Central memory CD8-positive, alpha-beta T cell (primary cell): ENCODE results near the gene PDE4B.

Experiments used
- ATAC-seq: fragments of 150-1000 bp; cut with Tn5 transposase; replicated peaks from 2 replicates; pipeline ENCODE4 v1.10.0; 2022; ENCODE audit warnings: mild to moderate bottlenecking, moderate FRiP score, moderate number of reproducible peaks; ENCODE audit not compliant: poor library complexity, severe bottlenecking; ENCODE audit errors: extremely low read depth
- DNase-seq, 2 donors: peaks; one replicate each; pipeline ENCODE4 v3.0.0; 2021; ENCODE audit warnings: low spot score in 2 of 2
- H3K27ac Mint-ChIP-seq: one replicate; pipeline ENCODE4 v1.8.0; 2022; ENCODE audit warnings: low read depth, mild to moderate bottlenecking, moderate library complexity, mixed read lengths
- H3K27me3 Mint-ChIP-seq: one replicate; pipeline ENCODE4 v1.8.0; 2022; ENCODE audit warnings: mixed read lengths
- H3K36me3 Mint-ChIP-seq: one replicate; pipeline ENCODE4 v1.8.0; 2022; ENCODE audit warnings: mild to moderate bottlenecking, moderate library complexity, mixed read lengths; ENCODE audit not compliant: insufficient read depth
- H3K4me1 Mint-ChIP-seq: one replicate; pipeline ENCODE4 v1.8.0; 2022; ENCODE audit warnings: mixed read lengths
- H3K4me3 Mint-ChIP-seq: one replicate; pipeline ENCODE4 v1.8.0; 2022; ENCODE audit warnings: mild to moderate bottlenecking, moderate library complexity, mixed read lengths
- H3K9me3 Mint-ChIP-seq: one replicate; pipeline ENCODE4 v1.8.0; 2022; ENCODE audit warnings: mixed read lengths

PDE4B gene

GRCh38 chr1:65904681-65905083 lies 112.0 kb downstream of the PDE4B start:
- ATAC-seq (no peak), DNase-seq (no peak)
- no peaks in the 10 kb centered on the region for H3K36me3 Mint-ChIP-seq
- H3K9me3 Mint-ChIP-seq: no peaks in the 10 kb centered on the region
- H3K4me3 Mint-ChIP-seq: no peak overlapping the region
- H3K27ac Mint-ChIP-seq: no peak overlapping the region
- H3K27me3 Mint-ChIP-seq: peaks cover 57% of the 10 kb centered on the region
- no peaks in the 10 kb centered on the region for H3K4me1 Mint-ChIP-seq

DNA sequence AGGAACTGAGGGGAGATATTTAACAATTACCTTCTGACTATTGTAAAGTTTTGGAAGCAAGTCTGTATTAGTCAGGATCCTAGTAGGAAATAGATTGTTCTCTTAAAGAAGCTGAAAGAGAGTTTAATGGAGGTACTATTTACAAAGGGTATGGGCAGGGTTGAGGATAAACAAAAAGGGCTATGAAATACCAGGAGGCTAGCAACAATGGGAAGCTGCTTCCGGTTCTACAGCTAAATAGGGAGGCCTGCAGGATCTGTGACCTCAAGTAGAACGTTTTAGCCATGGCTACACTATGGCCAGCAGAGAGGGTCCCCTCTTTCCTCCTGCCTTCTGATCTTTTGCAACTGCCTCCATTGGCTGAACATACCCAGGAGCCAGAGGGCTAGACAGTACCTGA lies 117.7 kb downstream of the PDE4B start:
- no peak overlapping the region for H3K27ac Mint-ChIP-seq
- ATAC-seq (no peak), DNase-seq (no peak)
- no peaks in the 10 kb centered on the region for H3K9me3 Mint-ChIP-seq
- peaks cover 29% of the 10 kb centered on the region for H3K27me3 Mint-ChIP-seq
- H3K4me1 Mint-ChIP-seq: no peaks in the 10 kb centered on the region
- no peaks in the 10 kb centered on the region for H3K36me3 Mint-ChIP-seq
- no peak overlapping the region for H3K4me3 Mint-ChIP-seq

DNA sequence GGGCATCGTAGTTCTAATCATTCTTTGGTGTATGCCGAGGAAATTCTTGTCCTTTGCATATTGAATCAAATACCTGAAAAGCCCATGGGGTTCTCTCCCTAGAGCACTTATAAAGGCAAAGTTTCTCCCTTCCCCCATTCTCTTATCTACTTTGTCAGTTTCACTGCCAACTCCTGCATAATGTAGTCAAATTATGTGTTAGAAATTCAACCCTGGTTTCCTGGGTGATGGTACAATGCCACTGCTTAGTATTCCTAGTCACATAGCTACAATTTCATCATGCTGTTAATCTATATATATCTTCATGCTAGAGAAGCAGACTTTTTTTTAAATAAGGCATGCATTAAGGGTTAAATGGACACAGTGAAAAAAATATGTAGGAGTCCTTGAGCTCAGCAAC lies 119.0 kb downstream of the PDE4B start:
- no peaks in the 10 kb centered on the region for H3K36me3 Mint-ChIP-seq
- peaks cover 21% of the 10 kb centered on the region for H3K27me3 Mint-ChIP-seq
- H3K4me3 Mint-ChIP-seq: no peak overlapping the region
- DNase-seq: no peak
- no peaks in the 10 kb centered on the region for H3K9me3 Mint-ChIP-seq
- no peak overlapping the region for H3K27ac Mint-ChIP-seq
- H3K4me1 Mint-ChIP-seq: no peaks in the 10 kb centered on the region
- no peak for ATAC-seq

- H3K36me3 Mint-ChIP-seq: peaks cover 2% of the 10 kb centered on the region
- H3K27me3 Mint-ChIP-seq: no peaks in the 10 kb centered on the region
- ATAC-seq (no peak), DNase-seq (no peak)
- no peaks in the 10 kb centered on the region for H3K4me1 Mint-ChIP-seq
- no peak overlapping the region for H3K27ac Mint-ChIP-seq
- H3K4me3 Mint-ChIP-seq: no peak overlapping the region
- no peaks in the 10 kb centered on the region for H3K9me3 Mint-ChIP-seq
Observed at GRCh38 chr1:65918564-65918963, 125.9 kb downstream of the PDE4B start.

DNA sequence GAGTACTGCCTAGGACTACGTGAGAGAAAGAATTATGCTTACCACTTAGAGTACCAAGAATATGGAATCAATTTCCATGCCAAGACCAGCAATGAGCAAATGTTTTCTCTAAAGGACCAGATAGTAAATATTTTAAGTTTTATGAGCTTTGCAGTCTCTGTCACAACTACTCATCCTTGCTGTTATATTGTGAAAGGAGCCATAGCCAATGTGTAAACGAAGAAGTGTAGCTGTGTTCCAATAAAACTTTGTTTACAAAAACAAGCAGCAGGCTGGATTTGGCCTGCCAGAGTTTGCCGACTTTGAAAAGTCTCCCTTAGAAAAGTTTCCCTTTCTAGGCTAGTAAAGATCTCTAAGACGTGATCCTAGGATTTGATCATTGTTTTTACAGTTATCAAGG lies 128.8 kb downstream of the PDE4B start:
- peaks cover 11% of the 10 kb centered on the region for H3K27me3 Mint-ChIP-seq
- H3K36me3 Mint-ChIP-seq: peaks cover 2% of the 10 kb centered on the region
- no peaks in the 10 kb centered on the region for H3K4me1 Mint-ChIP-seq
- H3K4me3 Mint-ChIP-seq: no peak overlapping the region
- no peak for DNase-seq
- no peaks in the 10 kb centered on the region for H3K9me3 Mint-ChIP-seq
- H3K27ac Mint-ChIP-seq: no peak overlapping the region
- no peak for ATAC-seq

DNA sequence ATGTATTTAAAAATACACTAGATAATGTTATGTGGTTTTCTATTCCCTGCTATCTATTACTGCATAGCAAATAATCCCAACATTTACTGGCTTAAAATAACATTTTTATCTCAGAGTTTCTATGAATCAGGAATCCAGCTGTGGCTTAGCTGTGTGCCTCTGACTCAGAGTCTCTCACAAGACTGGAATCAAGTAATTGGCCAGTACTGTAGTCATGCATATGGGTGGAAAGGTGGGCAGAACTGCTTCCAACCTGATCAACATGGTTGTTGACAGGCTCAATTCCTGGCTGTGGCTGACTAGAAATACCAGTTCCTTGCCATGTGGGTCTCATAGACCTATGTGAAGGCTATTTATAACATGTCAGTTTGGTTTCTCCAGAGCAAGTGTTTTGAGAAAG lies 131.8 kb downstream of the PDE4B start:
- Mint-ChIP-seq H3K4me3 (no peak overlapping the region), H3K36me3 (peaks cover 2% of the 10 kb centered on the region), H3K9me3 (no peaks in the 10 kb centered on the region), H3K27ac (no peak overlapping the region), H3K4me1 (no peaks in the 10 kb centered on the region), H3K27me3 (peaks cover 30% of the 10 kb centered on the region)
- ATAC-seq (no peak), DNase-seq (no peak)

DNA sequence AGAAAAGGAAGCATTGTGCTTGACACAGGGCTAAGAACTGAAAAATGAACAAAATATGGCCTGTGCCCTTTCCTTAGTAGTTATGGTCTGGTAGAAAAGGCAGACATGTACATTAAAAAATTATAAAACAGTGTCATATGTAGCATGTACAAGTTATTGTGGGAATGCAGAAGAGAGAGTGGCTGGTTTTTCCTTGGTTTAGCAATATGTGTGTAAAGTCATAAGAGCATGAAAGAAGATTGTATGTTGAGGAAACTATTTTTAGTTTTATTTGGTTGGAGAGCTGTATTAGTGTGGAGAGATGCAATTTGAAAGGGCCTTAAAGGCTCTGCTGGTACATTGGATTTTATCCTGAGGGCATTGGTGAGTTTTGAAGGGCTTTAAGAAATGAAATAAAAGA lies 145.8 kb downstream of the PDE4B start:
- peaks cover 7% of the 10 kb centered on the region for H3K27me3 Mint-ChIP-seq
- H3K27ac Mint-ChIP-seq: no peak overlapping the region
- no peaks in the 10 kb centered on the region for H3K9me3 Mint-ChIP-seq
- no peaks in the 10 kb centered on the region for H3K36me3 Mint-ChIP-seq
- no peak overlapping the region for H3K4me3 Mint-ChIP-seq
- ATAC-seq (no peak), DNase-seq (no peak)
- H3K4me1 Mint-ChIP-seq: no peaks in the 10 kb centered on the region

DNA sequence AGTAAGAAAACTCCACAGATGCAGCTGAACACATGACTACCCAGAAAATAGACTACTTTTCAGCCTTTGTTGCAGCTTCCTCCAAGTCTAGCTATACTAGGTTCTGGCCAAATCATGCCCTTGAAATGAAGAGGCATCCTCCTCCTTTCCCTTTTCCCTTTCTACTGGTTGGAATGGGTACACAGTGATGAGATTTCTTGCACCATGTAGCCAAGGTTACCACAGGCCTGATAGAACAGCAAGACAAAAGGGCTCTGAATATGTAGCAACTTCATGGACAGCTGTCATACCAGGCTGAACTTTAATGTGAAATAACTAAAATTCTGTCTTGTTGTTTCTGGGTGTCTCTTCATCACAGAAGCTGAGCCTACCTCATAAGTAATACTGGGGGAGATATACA lies 146.5 kb downstream of the PDE4B start:
- Mint-ChIP-seq H3K9me3 (no peaks in the 10 kb centered on the region), H3K27me3 (peaks cover 14% of the 10 kb centered on the region), H3K4me3 (no peak overlapping the region), H3K4me1 (no peaks in the 10 kb centered on the region), H3K36me3 (no peaks in the 10 kb centered on the region), H3K27ac (no peak overlapping the region)
- DNase-seq (no peak), ATAC-seq (no peak)

DNA sequence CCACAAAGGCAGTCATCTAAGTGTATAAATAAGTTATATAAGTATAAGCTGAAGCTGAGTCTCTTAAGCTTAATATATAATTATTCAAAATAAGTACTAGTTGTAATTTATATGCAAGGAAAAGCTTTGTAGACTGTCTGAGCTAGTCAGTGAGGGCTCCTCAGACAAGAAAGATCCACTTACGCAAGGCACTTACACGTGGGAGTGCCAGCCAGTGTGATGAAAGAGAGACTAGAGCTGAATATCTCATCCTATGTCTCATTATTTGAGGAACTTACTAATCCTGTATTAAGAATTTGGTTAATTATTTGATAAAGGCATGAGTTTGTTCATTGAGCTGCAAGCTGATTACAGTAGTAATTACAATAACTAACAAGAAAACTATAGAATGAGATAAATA lies 146.9 kb downstream of the PDE4B start:
- no peaks in the 10 kb centered on the region for H3K4me1 Mint-ChIP-seq
- H3K27ac Mint-ChIP-seq: no peak overlapping the region
- ATAC-seq (no peak), DNase-seq (no peak)
- no peak overlapping the region for H3K4me3 Mint-ChIP-seq
- H3K9me3 Mint-ChIP-seq: no peaks in the 10 kb centered on the region
- H3K27me3 Mint-ChIP-seq: peaks cover 19% of the 10 kb centered on the region
- H3K36me3 Mint-ChIP-seq: no peaks in the 10 kb centered on the region

DNA sequence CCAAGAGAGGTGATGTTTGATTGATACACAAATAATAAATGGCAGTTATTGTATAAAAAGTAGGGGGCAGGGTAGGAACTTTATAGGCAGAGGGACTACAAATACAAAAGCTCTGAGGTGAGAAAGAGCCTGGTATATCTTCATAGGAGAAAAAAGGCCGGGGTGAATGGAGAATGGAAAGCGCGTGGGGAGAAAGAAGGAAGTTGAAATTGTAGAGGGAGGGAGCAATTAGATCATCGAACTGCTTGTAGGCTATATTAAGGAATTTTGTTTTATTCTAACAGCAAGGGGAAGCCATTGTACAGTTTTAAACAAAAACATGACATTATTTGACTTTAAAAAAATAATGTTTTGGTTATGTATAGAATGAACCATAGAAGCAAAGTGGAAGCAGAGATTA lies 147.4 kb downstream of the PDE4B start:
- DNase-seq (no peak), ATAC-seq (no peak)
- Mint-ChIP-seq H3K4me1 (no peaks in the 10 kb centered on the region), H3K9me3 (no peaks in the 10 kb centered on the region), H3K4me3 (no peak overlapping the region), H3K27me3 (peaks cover 21% of the 10 kb centered on the region), H3K36me3 (no peaks in the 10 kb centered on the region), H3K27ac (no peak overlapping the region)

- H3K4me1 Mint-ChIP-seq: no peaks in the 10 kb centered on the region
- no peak overlapping the region for H3K27ac Mint-ChIP-seq
- ATAC-seq: no peak
- H3K27me3 Mint-ChIP-seq: peaks cover 27% of the 10 kb centered on the region
- H3K9me3 Mint-ChIP-seq: no peaks in the 10 kb centered on the region
- H3K36me3 Mint-ChIP-seq: no peaks in the 10 kb centered on the region
- no peak for DNase-seq
- no peak overlapping the region for H3K4me3 Mint-ChIP-seq
Observed at GRCh38 chr1:65942476-65942875, 149.8 kb downstream of the PDE4B start.

DNA sequence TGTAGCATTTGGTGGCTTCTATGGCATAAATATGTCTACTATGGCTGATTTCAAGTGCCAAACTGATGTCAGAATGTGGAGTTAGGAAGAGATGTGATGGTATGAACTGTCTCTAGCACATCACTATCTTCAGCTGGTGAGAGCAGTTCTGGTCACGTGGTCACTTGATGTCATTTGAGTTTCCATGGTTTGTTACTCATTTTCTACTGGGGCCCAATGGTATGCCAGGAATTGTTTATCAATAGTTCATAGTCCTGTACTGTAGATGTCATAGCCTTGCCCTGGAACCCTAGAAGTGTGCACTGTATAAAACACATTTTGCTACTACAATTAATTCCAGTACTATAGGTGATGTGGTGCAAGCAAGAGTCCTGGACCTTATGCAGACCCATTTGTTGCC lies 153.7 kb downstream of the PDE4B start:
- DNase-seq (no peak), ATAC-seq (no peak)
- Mint-ChIP-seq H3K27me3 (peaks cover 40% of the 10 kb centered on the region), H3K4me3 (no peak overlapping the region), H3K36me3 (no peaks in the 10 kb centered on the region), H3K9me3 (no peaks in the 10 kb centered on the region), H3K4me1 (no peaks in the 10 kb centered on the region), H3K27ac (no peak overlapping the region)

DNA sequence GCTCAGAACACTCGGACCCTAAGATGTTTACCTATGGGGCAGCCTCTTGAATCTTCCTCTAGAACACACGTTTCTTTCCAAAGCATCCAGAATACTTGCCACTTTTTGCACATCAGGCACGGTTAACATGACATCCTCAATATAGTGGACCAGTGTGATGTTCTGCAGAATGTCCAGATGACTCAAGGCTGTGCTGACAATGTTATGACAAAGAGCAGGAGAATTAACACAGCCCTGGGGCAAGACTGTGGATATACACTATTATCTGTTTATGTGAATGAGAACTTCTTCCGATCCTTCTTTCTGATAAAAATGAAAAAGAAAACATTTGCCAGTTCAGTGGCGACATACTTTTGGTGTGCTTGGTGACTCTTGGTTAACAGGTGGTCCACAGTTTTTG lies 154.3 kb downstream of the PDE4B start:
- H3K36me3 Mint-ChIP-seq: no peaks in the 10 kb centered on the region
- ATAC-seq: no peak
- H3K4me3 Mint-ChIP-seq: no peak overlapping the region
- no peak overlapping the region for H3K27ac Mint-ChIP-seq
- no peak for DNase-seq
- H3K4me1 Mint-ChIP-seq: no peaks in the 10 kb centered on the region
- peaks cover 40% of the 10 kb centered on the region for H3K27me3 Mint-ChIP-seq
- H3K9me3 Mint-ChIP-seq: no peaks in the 10 kb centered on the region

DNA sequence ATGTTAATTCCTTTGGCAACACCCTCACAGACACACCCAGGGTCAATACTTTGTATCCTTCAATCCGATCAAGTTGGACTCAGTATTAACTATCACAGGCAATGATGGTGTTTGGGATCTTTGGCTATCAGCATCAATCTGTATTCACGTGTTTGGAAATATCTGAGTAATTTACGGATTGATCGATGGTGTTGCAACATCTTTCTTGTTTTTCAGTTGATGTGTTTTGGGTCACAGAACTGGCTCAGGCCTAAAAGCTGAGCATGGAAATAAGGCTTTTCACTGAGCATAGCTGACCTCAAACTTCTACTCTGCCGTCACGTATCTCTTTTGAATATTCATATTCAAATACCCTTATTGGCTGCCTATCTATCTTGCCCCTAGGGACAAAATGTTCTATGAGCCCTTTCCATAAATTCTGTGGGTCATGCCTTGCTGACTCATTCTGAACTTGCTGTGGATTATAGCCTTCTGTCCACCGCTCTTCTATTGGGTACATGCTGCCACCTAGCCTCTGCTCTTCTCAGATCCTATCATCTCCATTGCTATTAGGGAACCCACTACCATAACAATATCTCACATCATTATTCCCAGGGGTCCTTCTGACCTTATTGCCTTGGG lies 156.0 kb downstream of the PDE4B start:
- Mint-ChIP-seq H3K36me3 (no peaks in the 10 kb centered on the region), H3K4me3 (no peak overlapping the region), H3K4me1 (no peaks in the 10 kb centered on the region), H3K27me3 (peaks cover 31% of the 10 kb centered on the region), H3K9me3 (no peaks in the 10 kb centered on the region), H3K27ac (no peak overlapping the region)
- DNase-seq (no peak), ATAC-seq (no peak)
